Dermis blood vessel endothelial cell (primary cell): ENCODE data around the gene TMEM117. TPM values are rescaled to one million over a fixed set of nuclear protein-coding genes. Genes with fewer than 3 reads are reported as not detected.
"Not testable (repeated sequence)": the region's sequence is repeated elsewhere in the genome, so short reads cannot be mapped to it uniquely, and the experiment has no call there.

Source experiments
- DNase-seq: peaks from one replicate; pipeline ENCODE4 v3.0.0; 2010
- total RNA-seq: library from RNA; depleted of rRNA; stranded (reverse); fragments of >200 nt; gene quantifications from 2 replicates; pipeline ENCODE4 v1.2.3, GENCODE V29; 2014

TMEM117 gene
- total RNA-seq, 1 donor from 2014 or later = 4.8 TPM

GRCh38 chr12:43965899-43966298 is 130.0 kb downstream of the TMEM117 start:
- DNase-seq = no peak

GRCh38 chr12:43968736-43969135 is 132.9 kb downstream of the TMEM117 start:
- DNase-seq = no peak

DNA sequence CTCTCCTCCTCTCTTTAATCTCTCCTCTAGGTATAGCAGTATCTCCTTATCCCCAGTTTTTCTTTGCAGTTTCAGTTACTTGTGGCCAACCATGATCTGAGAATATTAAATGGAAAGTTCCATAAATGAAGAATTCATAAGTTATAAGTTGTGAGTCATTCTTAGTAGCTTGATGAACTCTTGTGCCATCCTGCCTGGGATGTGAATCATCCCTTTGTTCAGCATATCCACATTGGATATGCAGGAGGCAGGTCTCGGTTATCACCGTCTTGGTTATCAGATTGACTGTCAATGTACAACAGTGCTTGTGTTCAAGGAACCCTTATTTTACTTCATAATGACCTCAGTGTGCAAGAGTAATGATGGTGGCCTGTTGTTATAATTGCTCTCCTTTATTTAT is 134.0 kb downstream of the TMEM117 start:
- DNase-seq = peak; percentile 5

DNA sequence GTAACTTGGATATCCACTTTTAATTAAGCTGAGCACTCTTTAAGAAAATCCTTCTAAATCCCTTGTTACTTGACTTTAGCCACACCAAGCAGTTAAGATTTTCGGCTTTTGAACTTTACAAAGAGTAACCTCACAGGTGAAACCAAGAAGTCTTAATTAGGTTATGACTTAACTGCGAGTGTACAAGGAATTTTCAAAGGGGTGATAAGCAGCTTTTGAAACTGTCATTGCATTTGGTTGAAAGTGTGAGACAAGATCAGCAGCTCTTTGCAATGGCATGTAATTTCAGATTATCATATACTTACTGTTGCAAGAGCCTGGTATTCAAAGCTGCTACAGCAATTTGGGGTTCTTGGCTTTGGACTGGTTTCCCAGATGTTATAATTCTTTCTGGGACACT is 137.5 kb downstream of the TMEM117 start:
- DNase-seq = no peak

DNA sequence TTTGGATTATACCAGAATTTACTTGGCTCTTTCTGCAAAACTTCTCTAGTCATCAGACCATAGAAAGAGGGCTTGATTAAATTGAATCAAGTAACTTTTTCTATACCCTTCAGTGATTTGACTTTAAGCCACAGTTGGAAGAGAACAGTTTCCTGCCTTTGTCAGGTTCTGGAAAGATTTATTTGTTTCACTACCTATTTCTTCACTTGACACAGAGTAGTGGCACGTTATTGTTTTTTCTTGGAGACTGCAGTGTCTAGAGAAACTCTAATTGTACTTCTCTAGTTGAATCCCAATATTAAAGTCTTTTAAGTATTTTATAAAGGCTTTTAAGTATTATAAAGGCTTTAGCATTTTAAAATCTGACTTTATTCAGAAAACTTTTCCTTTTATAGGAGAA is 138.1 kb downstream of the TMEM117 start:
- no peak for DNase-seq

DNA sequence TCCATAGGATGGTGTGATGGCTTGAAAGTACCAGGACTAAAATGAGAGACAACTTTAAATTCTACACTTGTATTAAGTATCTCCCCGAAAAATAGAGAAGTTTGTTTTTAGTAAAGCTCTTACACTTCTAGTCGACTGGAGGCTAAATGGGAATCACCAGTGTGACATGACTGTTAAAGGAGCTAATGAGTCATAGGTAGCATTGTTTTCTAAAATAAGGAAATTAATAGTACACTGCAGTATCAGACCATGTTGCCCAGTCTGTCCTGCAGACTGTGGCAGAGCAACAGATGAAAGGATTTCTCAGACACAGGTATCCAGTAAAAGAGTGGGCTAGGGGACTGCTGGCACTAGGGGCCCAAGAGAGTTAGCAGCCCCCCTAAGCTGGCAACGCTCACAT is 140.1 kb downstream of the TMEM117 start:
- DNase-seq = no peak

- DNase-seq = no peak
Measured at GRCh38 chr12:43978556-43978955, 142.7 kb downstream of the TMEM117 start.

DNA sequence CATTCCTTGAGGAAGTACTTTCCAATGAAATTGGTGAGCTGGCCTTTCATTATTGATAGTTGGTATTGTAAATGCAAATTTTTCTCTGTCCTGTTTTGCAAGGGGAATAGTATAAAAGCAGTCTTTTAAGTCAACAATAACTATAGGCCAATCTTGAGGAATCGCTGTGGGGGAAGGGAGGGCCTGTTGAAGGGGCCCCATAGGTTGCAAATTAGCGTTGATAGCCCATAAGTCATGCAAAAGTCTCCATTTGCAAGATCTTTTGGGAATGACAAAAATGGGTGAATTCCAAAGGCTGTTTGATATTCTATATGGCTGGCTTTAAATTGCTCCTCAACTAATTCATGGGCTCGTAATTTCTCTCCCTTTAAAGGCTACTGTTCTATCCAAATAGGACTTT is 143.6 kb downstream of the TMEM117 start:
- DNase-seq = no peak

DNA sequence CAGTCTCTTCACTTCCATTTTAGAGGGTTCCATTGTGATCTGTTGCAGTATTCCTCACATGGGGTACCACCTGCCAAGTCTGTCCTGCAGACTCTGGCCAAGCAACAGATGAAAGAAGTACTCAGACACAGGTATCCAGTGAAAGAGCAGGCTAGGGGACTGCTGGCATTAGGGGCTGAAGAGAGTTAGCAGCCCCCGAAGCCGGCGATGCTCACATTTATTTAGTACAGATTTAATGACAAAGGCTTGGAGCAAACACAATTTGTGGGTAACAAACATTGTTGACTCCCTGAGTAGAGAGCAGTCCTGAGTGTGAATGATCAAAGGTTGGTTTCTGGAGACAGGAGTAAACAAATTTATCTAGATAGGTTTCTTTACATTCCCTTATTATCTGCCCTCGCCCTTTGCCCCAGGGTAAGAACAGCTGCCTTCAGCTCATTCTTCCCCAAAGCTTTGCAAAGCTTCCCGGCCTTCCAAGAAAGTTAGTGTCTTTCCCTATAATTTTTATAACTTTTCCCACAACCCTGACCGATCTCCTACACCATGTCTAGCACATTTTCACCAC is 144.8 kb downstream of the TMEM117 start:
- no peak for DNase-seq

DNA sequence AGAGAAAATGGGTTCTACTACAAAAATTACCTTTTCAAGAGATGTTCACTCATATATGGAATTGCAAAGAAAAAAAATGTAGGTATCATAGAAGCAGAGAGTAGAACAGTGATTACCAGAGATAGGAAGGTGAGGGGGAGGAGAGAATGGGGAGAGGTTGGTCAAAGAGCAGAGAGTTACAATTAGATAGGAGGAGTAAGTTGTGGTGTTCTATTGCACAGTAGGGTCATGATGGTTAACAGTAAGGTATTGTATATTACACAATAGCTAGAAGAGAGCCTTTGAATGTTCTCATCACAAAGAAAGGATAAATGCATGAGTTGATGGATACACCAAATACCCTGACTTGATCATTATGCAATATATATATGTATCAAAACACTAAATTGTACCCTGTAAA is 145.8 kb downstream of the TMEM117 start:
- no peak for DNase-seq

GRCh38 chr12:43982544-43982943 is 146.7 kb downstream of the TMEM117 start:
- no peak for DNase-seq

- DNase-seq = no peak
Measured at GRCh38 chr12:43988838-43989560, 153.1 kb downstream of the TMEM117 start.

DNA sequence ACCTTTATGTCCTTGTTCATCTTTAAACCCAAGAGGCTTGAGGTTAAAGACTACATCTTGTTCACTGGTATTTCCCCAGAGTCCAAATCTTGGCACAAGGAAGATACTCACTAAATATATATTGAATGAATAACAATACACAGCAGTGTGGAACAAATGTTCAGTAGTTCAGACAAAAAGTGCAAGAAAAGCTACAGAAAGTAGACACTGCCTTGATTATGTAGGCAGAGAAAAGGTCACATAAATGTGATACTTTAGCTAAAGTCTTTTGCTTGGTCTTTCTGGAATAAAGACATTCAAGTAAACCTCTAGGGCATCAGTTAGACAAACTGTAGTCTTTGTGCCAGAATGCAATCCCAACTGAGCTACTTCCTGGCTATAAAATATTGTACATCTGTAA is 157.0 kb downstream of the TMEM117 start:
- DNase-seq = no peak

DNA sequence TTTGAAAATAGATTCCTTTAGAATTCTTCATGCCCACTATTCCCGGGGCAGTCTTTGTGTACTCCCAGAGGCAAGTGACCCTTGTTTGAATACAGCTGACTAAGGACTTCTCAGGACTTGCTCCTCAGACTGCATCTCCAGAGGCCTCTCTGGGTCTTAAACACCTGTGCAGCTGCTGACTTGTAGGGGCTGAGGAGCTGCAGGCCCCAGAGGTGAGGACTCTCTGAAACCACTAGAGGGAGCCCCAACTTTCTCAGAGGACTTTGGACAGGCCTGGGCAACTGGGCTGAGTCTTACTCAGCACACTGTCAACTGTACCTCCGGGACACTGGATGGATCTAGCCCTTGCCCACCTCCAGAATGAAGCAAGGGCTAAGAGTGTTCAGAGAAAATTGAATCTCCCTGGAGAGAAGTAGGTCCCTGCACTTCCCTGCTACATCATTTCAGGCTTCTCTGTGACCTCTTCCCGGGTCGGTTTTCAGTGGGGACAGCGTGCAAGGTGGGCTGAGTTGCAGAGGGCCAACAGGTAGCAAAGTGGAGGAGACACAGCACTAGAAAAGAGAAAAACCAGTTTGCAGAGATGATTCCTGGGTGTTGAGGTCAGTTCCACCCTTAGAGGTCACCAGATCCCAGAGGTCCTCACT is 164.6 kb downstream of the TMEM117 start:
- peak; percentile 65 for DNase-seq

DNA sequence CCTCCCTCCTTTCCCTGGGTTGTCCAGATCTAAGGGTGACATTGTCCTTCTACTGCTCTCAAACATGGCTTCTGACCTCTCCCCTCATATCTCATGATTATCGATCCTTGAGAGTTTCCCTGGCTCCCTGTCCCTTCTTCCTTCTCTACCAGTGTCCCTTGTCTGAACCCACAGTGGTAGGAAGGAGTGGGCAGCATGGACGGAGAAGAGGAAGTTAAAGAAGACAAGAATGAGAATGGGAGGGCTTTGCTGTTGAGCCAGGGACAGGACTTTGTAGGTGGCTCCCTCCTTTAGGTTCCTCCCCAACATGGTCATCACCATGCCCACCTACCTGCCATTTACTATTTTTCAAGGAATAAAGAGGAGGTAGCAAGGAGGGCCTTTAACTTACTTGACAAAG is 166.7 kb downstream of the TMEM117 start:
- no peak for DNase-seq

- no peak for DNase-seq
Measured at GRCh38 chr12:44003721-44004120, 167.8 kb downstream of the TMEM117 start.

DNA sequence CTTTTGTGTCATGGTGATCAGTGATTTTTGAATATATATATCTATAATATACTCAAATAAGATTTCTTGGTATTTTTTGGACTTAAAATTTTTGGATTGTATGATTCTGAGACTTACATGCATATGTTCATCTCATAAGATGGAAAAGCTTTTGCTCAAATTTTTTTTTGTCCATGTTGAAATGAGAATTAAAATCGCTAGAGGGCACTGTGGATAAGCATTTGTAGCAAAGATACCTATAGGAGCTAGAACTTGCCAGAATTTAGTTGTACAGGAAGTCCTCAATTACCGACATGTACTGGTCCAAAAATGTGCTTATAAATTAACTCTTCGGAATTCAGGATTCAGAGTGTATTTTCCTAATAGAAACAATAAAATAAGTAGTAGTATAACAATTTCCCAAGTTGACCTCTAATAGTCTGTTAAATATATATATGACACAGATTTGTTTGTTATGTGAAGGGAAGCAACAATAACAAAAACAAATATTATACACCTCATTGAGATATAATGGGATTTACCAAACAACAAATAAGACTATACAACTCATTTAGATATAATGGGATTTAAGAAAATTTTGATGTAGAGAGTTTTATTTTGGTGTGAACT is 179.6 kb downstream of the TMEM117 start:
- DNase-seq = peak; percentile 58

DNA sequence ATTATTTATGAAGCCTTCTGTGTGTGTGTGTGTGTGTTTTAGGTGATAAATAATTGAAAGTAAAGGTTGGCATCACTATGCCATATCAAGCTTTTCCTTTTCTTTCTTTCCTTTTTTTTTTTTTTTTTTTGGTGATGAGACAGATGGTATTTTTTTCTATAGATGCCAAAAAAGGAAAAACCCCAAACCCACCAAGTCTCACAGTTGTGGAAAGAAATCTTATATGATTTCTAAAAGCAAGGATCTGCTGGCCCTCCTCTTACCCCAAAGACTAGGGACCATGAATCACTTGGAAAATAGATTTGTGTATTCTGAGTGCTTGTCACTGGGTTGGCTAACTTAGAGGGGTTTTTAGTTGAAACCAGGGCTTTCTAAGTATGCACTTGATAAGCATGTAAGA is 181.3 kb downstream of the TMEM117 start:
- DNase-seq = no peak

- DNase-seq = no peak
Measured at GRCh38 chr12:44019118-44019517, 183.2 kb downstream of the TMEM117 start.

DNA sequence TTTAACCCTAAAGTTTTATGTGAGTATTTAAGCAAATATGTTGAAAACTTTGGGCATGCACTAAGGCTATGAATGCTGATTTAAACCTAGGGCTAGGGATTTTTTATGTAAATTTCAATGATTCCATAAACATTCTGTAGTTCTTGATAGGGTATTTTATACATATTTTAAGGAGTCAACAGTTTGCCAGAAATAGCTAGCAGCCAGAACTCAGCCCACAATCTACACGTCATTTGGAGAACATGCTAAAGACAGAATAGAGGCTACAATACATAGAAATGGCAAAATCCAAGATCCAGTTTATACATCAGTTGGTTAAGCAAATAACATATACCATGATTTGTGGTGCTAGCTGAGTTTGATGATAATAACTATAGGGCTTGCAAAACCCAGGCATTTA is 184.7 kb downstream of the TMEM117 start:
- no peak for DNase-seq

- DNase-seq = no peak
Measured at GRCh38 chr12:44021471-44021971, 185.6 kb downstream of the TMEM117 start.

DNA sequence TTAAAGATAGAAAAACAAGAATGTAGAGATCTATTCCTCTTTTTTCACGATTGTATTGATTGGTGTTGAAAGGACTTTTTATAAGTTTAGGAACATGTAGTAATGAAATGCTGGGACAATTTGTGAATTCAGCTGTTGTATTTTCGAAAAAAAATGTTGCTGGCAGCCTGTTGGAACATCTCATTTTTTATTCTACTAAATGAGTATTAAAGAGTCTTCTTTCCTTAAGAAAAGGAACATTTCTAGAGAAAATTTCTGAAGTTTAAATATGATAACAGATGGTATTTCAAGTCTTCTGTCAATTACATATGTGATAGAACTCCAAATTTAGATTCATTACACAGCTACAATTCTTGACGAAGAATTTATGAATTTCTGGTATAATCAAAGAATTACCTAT is 189.6 kb downstream of the TMEM117 start:
- no peak for DNase-seq

GRCh38 chr12:44026046-44026445 is 190.2 kb downstream of the TMEM117 start:
- DNase-seq = no peak

DNA sequence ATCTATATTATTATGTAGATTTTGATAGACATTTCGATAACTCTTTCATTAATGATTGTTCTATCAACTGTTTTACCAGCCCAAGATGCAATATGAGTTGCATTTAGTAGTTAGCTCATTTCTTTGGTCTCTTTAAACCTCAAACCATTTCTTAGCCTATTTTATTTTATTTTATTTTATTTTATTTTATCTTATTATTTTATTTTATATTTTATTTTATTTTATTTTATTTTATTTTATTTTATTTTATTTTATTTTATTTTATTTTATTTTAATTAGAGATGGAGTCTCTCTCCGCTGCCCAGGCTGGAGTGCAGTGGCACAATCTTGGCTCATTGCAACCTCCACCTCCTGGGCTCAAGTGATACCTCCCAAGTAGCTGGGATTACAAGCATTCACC is 191.0 kb downstream of the TMEM117 start:
- not testable (repeated sequence) for DNase-seq
